Activated naive CD8-positive, alpha-beta T cell treated with anti-CD3 and anti-CD28 coated beads for 36 hours (primary cell): ENCODE measurements around the gene MRPL14. TPM values are rescaled to one million over a fixed set of nuclear protein-coding genes. Genes with fewer than 3 reads are reported as not detected.

Experiments
- DNase-seq: peaks from one replicate; pipeline ENCODE4 v3.0.0; 2021
- H3K27ac Mint-ChIP-seq: one replicate; pipeline ENCODE4 v1.8.0; 2022; ENCODE audit warnings: mild to moderate bottlenecking, moderate library complexity, mixed read lengths
- H3K27me3 Mint-ChIP-seq: one replicate; pipeline ENCODE4 v1.8.0; 2022; ENCODE audit warnings: mild to moderate bottlenecking, mixed read lengths
- H3K36me3 Mint-ChIP-seq: one replicate; pipeline ENCODE4 v1.8.0; 2021; ENCODE audit warnings: mild to moderate bottlenecking, mixed read lengths
- H3K4me1 Mint-ChIP-seq: one replicate; pipeline ENCODE4 v1.8.0; 2021; ENCODE audit warnings: mixed read lengths
- H3K4me3 Mint-ChIP-seq: one replicate; pipeline ENCODE4 v1.8.0; 2022; ENCODE audit warnings: mild to moderate bottlenecking, moderate library complexity, mixed read lengths
- H3K9me3 Mint-ChIP-seq: one replicate; pipeline ENCODE4 v1.8.0; 2022; ENCODE audit warnings: mixed read lengths
- total RNA-seq, 2 experiments: library from RNA; stranded (reverse); gene quantifications; one replicate each; pipeline ENCODE4 v1.2.3, GENCODE V29; 2021

Gene MRPL14
- total RNA-seq, 2 experiments from 2014 or later, result 58.5 to 60.8 TPM

DNA sequence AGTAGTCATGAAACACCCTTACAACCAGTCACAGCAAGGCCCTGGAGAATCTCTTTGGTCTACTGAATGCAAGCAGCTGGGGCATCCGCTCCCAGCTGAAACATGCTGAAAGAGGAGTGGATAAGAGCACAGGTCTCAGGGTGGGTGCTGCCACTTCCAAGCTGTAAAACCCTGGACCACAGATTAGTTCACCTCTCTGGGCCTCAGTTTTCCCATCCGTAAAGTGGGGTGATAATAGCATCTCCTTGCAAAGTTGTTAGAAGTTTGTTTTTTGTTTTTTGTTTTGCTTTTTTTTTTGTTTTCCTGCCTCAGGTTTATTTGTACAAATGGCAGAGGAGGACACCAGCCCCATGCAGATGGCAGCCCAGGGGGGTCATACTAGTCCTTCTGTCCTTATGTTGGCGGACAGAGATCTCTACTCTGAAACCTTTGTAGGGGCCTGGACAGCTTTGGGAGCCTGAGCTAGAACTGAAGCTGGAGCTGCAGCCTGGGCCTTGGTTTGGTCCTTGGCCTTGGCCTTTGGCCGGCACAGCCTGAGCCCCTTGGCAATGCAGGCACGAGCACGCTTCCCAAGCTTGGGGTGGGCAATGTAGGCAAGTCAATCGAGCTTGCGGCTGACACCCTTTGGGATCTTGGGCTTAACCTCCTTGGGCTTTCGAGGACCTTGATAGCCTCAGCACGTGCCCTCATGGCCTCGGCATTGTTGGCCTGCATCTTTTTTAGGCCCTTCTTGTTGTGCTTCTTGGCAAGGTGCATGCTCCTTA, 38.2 kb downstream of the MRPL14 start:
- no peak for DNase-seq
- H3K4me1 Mint-ChIP-seq, result peaks cover 3% of the 10 kb centered on the region
- H3K9me3 Mint-ChIP-seq, result no peaks in the 10 kb centered on the region
- no peaks in the 10 kb centered on the region for H3K36me3 Mint-ChIP-seq
- H3K27ac Mint-ChIP-seq, result no peak overlapping the region
- no peaks in the 10 kb centered on the region for H3K27me3 Mint-ChIP-seq
- no peak overlapping the region for H3K4me3 Mint-ChIP-seq

DNA sequence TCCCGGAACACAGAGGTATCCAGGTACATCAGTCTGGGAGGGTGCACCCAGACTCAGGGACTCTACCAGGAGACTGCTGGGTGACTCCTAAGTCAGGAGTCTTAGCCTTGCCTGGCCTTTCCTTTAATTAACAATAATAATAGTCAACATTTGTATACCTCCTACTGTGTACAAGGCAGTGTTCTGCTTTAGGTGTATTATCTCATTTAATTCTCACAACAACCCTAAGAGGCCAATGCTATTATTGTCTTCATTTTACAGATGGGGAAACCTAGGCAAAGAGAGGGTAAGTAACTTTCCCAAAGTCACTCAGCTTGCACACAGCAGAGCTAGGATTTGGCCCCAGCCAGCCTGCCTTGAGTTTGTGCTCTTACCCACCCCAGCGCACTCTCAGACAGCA, 39.6 kb downstream of the MRPL14 start:
- no peak overlapping the region for H3K4me3 Mint-ChIP-seq
- H3K4me1 Mint-ChIP-seq, result peaks cover 3% of the 10 kb centered on the region
- no peaks in the 10 kb centered on the region for H3K36me3 Mint-ChIP-seq
- DNase-seq, result no peak
- no peaks in the 10 kb centered on the region for H3K9me3 Mint-ChIP-seq
- H3K27me3 Mint-ChIP-seq, result no peaks in the 10 kb centered on the region
- no peak overlapping the region for H3K27ac Mint-ChIP-seq

DNA sequence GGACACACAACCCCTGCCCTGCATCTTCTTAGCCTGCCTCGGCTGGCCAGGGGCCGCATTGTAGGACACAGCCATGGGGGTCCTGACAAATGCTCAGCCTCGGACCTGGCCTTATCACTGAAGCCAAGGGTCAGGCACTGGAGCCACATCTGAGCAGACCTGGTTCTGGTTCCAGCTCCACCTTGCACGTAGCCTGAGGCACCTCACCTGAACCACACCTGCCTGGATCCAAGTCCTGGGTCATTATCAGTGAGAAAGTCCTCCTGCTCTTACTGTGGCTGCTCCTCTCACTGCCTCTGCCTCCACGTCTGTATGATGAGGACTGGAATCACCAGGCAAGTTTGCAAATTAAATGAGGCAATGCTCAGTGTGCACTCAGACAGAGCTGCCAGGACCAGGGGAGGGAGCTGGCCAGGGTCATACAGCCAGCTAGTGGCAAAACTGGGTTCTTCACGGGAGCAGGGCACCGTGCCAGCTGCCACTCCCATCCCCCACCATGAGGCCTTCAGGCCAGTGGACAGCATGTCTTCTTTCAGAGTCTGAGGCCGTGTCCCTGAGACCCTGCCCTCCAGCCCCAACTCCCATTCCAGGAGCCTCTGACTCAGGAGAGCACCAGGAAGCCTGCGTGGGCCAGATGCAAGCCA, 40.2 kb downstream of the MRPL14 start:
- peaks cover 3% of the 10 kb centered on the region for H3K4me1 Mint-ChIP-seq
- H3K27me3 Mint-ChIP-seq, result no peaks in the 10 kb centered on the region
- no peak for DNase-seq
- H3K27ac Mint-ChIP-seq, result no peak overlapping the region
- H3K36me3 Mint-ChIP-seq, result no peaks in the 10 kb centered on the region
- no peaks in the 10 kb centered on the region for H3K9me3 Mint-ChIP-seq
- H3K4me3 Mint-ChIP-seq, result no peak overlapping the region

DNA sequence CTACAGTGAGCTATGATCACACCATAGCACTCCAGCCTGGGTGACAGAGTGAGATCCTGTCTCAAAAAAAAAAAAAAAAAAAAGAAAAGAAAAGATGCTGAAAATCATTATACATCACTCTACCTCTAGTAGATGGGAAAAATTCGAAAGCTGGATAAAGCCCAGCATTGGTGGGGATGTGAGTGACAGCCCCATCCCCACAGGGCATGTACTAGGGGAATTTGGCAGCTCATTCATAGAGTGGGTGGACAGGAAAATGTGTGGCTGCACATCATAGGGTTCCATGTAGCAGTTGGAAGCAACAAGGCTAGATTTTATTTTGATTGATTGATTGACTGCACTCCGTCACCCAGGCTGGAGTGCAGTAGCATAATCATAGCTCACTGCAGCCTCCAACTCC, 42.0 kb downstream of the MRPL14 start:
- no peak overlapping the region for H3K27ac Mint-ChIP-seq
- H3K4me1 Mint-ChIP-seq, result peaks cover 2% of the 10 kb centered on the region
- H3K9me3 Mint-ChIP-seq, result no peaks in the 10 kb centered on the region
- no peak for DNase-seq
- H3K27me3 Mint-ChIP-seq, result no peaks in the 10 kb centered on the region
- H3K36me3 Mint-ChIP-seq, result no peaks in the 10 kb centered on the region
- no peak overlapping the region for H3K4me3 Mint-ChIP-seq

DNA sequence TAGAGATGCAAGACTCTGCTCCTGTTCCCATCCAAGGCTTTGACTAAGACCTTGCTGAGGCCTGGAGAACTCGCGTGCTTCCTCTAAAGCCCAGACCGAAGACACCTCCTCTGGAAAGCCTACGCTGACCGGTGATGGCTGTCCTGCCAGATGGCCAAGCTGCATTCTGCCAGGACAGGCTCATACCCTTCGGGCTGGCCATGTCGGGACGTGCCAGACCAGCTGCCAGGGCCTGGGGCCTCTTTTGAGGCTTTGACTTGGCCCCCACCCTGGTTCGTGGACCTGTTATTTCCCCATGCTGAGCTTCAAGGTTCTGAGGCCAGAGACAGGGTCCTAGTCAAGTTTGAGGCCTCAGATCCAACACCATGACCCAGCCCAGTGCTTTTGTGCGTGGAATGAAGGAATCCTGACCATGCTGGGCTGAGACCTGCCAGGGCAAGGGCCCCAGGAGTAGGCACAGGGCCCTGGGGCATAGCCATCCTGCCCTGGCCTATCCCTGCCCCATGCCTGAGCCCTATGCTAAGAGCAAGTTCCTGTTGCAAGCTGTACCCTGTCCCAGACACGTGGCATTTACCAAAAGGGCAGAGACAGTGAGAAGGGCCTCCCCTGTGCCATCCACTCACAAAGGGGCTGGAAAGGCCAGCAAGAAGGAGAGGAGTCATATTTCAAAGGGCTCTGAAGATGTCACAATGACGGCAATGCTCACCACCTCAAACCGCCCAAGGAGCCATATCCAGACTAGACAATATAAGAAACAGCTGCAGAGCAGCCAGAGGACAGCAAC, 42.8 kb downstream of the MRPL14 start:
- no peaks in the 10 kb centered on the region for H3K27me3 Mint-ChIP-seq
- H3K4me1 Mint-ChIP-seq, result peaks cover 2% of the 10 kb centered on the region
- no peaks in the 10 kb centered on the region for H3K36me3 Mint-ChIP-seq
- H3K9me3 Mint-ChIP-seq, result no peaks in the 10 kb centered on the region
- no peak overlapping the region for H3K27ac Mint-ChIP-seq
- DNase-seq, result no peak
- no peak overlapping the region for H3K4me3 Mint-ChIP-seq

DNA sequence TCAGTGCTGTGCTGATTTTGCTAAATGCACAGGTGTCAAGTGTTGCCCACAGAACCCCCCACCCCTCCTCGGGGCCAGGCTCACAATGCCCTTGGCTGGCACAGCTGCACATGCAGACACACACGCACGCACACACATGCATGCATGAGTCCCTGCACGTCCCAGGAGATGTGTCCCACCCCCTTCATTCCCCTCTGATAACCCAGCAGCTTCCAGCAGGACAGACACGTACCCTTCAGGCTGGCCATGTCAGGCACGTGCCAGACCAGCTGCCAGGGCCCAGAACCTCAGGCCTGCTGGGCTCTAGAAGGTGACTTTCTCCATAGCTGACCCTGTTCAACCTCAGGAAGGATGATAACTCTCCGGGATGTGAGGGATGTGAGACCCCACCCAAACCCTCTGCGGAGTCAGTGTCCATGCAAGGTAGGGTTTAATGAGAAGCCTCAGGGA, 44.4 kb downstream of the MRPL14 start:
- Mint-ChIP-seq H3K4me1 (peaks cover 2% of the 10 kb centered on the region), H3K27ac (no peak overlapping the region)

DNA sequence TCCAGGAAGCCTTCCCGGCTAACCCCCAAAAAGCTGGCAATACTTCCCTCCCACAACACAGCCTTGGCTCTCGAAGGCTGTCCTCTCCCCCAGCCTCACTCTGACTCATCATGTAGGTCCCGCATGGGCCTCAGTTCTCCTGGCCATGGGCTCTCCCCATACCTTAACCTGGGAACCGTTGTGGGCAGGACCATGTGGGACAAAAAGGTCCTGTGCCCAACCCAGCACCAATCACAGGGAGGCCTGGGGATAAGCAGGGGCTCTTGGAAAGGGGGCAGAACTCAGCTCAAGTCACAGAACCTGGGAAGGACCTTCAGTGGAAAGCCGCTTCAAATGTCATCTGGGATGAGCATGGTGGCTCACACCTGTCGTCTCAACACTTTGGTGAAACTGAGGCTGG, 45.5 kb downstream of the MRPL14 start:
- no peak overlapping the region for H3K27ac Mint-ChIP-seq
- no peak for DNase-seq
- H3K36me3 Mint-ChIP-seq, result no peaks in the 10 kb centered on the region
- no peak overlapping the region for H3K4me3 Mint-ChIP-seq
- peaks cover 3% of the 10 kb centered on the region for H3K4me1 Mint-ChIP-seq
- H3K9me3 Mint-ChIP-seq, result no peaks in the 10 kb centered on the region
- peaks cover 17% of the 10 kb centered on the region for H3K27me3 Mint-ChIP-seq

More for the DNA sequence above, 44.4 kb downstream of the MRPL14 start:
- DNase-seq, result no peak
- Mint-ChIP-seq H3K36me3 (no peaks in the 10 kb centered on the region), H3K27me3 (peaks cover 11% of the 10 kb centered on the region), H3K4me3 (no peak overlapping the region), H3K9me3 (no peaks in the 10 kb centered on the region)

DNA sequence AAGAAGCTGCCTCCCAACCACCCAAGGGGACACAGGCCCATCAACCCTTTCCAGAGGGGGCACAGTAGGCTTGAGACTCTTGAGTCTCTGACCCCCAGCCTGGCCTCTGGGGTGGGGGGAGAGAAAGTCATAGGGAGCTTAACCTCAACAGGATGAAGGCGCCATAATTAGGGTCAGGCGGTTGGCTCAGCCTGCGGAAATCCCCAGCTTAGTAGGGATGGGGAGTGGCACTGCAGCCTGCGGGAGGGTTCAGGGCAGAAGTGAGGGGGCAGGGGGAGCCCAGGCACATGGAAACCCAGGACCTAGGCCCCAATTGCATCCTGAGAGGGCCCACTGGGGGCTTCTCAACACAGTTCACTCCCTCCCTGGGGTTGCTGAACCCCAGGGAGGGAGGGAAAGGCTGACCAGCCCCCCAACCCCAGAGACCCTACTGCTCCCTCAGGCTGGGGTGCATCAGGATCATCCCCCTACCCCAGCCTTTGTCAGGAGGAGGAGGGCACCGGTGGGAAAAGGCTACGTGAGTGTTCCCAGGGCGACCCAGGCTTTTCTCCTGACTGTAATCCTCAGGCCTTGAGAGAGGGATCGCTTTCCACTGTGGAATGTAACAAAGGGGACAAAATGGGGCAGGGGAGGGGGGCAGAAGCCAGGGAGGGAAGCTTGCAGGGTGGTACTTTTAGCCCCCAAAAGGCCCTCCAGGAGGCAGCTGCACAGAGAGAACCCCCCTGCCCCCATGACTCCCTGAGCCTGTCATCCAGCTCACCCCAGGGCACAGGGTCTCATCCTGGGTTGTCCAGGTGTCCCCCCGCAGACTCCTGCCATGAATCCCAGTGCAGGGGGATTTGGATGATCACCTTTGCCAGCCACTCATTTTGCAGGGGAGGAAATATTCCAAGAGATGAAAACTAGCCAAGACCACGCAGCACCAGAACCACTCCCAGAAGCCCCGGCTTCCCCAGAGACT, 46.4 kb downstream of the MRPL14 start:
- H3K27me3 Mint-ChIP-seq, result peaks cover 17% of the 10 kb centered on the region
- no peak overlapping the region for H3K27ac Mint-ChIP-seq
- DNase-seq, result no peak
- no peaks in the 10 kb centered on the region for H3K9me3 Mint-ChIP-seq
- peaks cover 5% of the 10 kb centered on the region for H3K4me1 Mint-ChIP-seq
- no peaks in the 10 kb centered on the region for H3K36me3 Mint-ChIP-seq
- H3K4me3 Mint-ChIP-seq, result no peak overlapping the region

DNA sequence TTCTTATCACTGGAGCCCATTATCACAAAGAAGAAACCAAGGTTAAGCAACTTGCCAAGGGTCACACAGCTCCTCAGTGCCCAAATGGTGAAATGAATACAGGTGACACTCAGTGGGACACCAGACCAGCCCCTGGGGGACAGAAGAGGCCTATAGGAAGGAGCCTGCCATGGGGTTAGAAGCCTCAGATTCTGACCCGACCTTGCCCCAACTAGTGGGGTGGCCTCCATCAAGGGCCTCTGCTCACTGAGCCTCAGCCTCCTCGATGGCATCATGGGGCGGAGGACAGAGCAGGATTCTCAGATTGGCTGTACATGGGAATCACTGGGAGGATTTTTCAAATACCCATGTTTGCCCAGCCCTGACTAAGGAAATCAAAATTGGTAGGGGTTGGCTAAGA, 47.6 kb downstream of the MRPL14 start:
- Mint-ChIP-seq H3K27me3 (peaks cover 18% of the 10 kb centered on the region), H3K9me3 (no peaks in the 10 kb centered on the region), H3K4me3 (no peak overlapping the region), H3K36me3 (no peaks in the 10 kb centered on the region), H3K4me1 (peaks cover 5% of the 10 kb centered on the region), H3K27ac (no peak overlapping the region)
- DNase-seq, result no peak

DNA sequence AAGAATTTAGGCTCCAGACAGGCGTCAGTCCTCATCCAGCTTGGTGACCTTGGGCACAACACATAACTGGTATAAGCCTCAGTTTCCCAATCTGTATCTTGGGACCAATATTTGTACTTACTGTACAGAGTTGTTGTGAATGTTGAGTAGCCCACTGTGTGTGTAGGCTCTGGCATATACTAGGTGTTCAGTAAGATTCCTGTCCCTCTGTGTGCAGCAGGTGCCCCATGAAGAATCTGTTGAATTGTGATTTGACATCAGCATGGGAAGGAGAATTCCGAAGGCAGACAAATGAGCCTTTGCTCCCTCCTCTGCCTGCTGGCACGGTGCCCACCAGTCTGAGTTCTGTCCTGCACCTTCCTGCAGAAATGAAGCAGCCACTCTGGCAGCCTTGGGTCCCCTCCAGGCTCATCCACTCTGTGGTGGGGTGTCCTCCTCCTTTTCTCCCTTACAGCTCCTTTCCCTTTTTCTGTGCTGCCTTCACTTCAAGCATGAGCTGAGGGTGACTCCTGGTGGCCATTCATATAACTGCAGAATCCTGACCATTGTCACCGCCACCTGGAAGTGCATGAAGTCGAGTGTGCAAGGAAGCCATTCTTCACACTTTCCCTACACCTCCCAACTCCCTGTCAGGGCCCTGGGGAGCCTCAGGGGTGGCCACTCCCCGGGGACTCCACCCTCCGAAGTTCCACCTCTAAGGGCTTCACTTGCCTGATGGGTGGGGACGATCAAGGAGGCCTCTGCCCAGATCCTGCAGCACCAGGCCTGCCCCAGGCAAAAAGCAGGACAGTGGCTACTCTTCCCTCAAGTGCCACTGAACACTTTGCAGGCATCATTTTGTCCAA, 48.2 kb downstream of the MRPL14 start:
- H3K9me3 Mint-ChIP-seq, result no peaks in the 10 kb centered on the region
- peak; percentile 64 for DNase-seq
- peaks cover 10% of the 10 kb centered on the region for H3K4me1 Mint-ChIP-seq
- peaks cover 22% of the 10 kb centered on the region for H3K27me3 Mint-ChIP-seq
- no peaks in the 10 kb centered on the region for H3K36me3 Mint-ChIP-seq
- no peak overlapping the region for H3K4me3 Mint-ChIP-seq
- H3K27ac Mint-ChIP-seq, result no peak overlapping the region

DNA sequence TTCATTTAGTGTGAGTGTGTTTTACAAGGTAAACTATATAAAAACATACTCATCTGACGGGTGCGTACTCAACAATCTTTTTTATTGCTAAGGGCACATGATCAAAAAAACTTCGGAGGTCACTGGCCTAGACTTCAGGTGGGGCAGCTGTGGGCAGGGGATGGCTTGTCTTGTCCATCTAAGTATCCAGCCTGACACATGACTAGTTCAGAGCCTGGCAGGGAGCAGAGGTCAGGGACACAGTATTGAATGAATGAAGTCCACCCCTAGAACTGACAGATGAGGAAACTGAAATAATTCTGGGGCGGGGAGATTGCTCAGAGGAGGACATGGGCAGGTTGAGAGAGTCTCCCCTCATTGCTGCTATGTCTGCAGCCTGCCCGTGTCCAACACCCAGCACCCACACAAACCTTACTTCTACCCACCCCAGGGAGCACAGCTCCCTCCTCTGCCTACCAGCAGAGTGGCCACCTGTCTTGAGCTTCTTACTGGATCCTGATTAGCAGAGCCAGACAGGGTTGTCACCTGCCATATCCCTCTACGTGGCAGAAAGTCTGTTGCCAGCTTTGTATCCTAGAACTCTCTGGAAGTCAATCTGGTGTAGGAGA, 48.9 kb downstream of the MRPL14 start:
- Mint-ChIP-seq H3K27ac (no peak overlapping the region), H3K4me1 (peaks cover 14% of the 10 kb centered on the region), H3K4me3 (no peak overlapping the region), H3K36me3 (no peaks in the 10 kb centered on the region), H3K9me3 (no peaks in the 10 kb centered on the region), H3K27me3 (peaks cover 22% of the 10 kb centered on the region)
- DNase-seq, result no peak

DNA sequence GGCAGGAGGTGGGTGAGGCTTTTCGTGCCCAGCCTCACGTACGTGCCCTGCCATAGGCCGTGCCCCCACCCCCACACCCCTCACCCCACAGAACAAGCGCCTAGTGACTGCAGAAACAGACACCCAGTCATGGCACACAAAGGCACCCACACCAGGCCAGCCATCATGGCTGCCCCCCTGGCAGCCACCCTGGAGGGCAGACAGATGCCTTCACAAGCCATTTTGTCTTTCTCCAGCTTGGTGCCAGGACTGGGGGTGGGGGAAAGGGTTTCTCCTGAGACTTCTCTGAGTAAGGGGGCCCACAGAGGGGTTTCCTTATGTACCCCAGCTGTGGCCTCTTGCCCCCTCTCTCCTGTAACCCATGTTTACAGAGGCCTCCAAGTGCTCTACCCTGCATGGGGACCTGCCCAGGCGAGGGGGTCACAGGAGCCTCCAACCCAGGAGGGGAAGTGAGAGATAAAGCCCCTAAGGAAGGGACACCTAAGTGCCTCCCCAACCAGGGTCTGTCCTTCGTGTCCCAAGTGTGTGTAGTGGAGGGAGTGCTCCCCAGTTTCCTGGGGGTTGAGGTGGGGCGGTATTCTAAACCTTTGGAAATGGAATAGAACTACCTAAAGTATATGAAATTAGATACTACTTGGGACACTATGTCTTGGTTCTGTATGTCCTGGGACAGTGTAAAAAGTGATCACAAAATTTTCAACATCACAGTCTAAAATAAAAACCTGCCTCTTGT, 49.9 kb downstream of the MRPL14 start:
- H3K27ac Mint-ChIP-seq, result no peak overlapping the region
- H3K4me1 Mint-ChIP-seq, result peaks cover 17% of the 10 kb centered on the region
- no peak for DNase-seq
- no peak overlapping the region for H3K4me3 Mint-ChIP-seq
- no peaks in the 10 kb centered on the region for H3K36me3 Mint-ChIP-seq
- no peaks in the 10 kb centered on the region for H3K9me3 Mint-ChIP-seq
- H3K27me3 Mint-ChIP-seq, result peaks cover 22% of the 10 kb centered on the region
